Effector memory CD4-positive, alpha-beta T cell (primary cell): Measurements from ENCODE around the gene EIF2A.
A peak's percentile ranks its signal among the peaks of the same experiment; 100 is the strongest.
"Not testable (repeated sequence)": the region's sequence is repeated elsewhere in the genome, so short reads cannot be mapped to it uniquely, and the experiment has no call there.

Experiments used
- DNase-seq, 3 donors: peaks; one replicate each; pipeline ENCODE4 v3.0.0-alpha.2; 2020
- H3K27ac ChIP-seq: 2 replicates; pipeline ENCODE4 v1.7.0; 2013; ENCODE audit warnings: mild to moderate bottlenecking, low read length, moderate library complexity; ENCODE audit not compliant: insufficient read depth, poor library complexity, severe bottlenecking
- H3K27me3 ChIP-seq: replicated peaks from 2 replicates; pipeline ENCODE4 v1.7.0; 2013; ENCODE audit warnings: mild to moderate bottlenecking, low read length; ENCODE audit not compliant: insufficient read depth, control insufficient read depth, poor library complexity, severe bottlenecking
- H3K36me3 ChIP-seq: 2 replicates; pipeline ENCODE4 v1.7.0; 2013; ENCODE audit warnings: mild to moderate bottlenecking, low read length, moderate library complexity; ENCODE audit not compliant: control insufficient read depth, insufficient read depth
- H3K4me1 ChIP-seq: 2 replicates; pipeline ENCODE4 v1.7.0; 2013; ENCODE audit warnings: low read length, mild to moderate bottlenecking; ENCODE audit not compliant: control insufficient read depth, insufficient read depth, poor library complexity, severe bottlenecking
- H3K4me3 ChIP-seq: 2 replicates; pipeline ENCODE4 v1.7.0; 2013; ENCODE audit warnings: low read length, low read depth, mild to moderate bottlenecking; ENCODE audit not compliant: insufficient read depth, poor library complexity, severe bottlenecking
- H3K9me3 ChIP-seq: 2 replicates; pipeline ENCODE4 v1.7.0; 2013; ENCODE audit warnings: mild to moderate bottlenecking, low read length, moderate library complexity; ENCODE audit not compliant: control insufficient read depth
- total RNA-seq, 3 donors: gene quantifications; one replicate each; lab custom pipeline; 2026; lab: John Stamatoyannopoulos, UW

Gene EIF2A
- total RNA-seq: 144 to 179 (median 145) reads per million in 3 donors

DNA sequence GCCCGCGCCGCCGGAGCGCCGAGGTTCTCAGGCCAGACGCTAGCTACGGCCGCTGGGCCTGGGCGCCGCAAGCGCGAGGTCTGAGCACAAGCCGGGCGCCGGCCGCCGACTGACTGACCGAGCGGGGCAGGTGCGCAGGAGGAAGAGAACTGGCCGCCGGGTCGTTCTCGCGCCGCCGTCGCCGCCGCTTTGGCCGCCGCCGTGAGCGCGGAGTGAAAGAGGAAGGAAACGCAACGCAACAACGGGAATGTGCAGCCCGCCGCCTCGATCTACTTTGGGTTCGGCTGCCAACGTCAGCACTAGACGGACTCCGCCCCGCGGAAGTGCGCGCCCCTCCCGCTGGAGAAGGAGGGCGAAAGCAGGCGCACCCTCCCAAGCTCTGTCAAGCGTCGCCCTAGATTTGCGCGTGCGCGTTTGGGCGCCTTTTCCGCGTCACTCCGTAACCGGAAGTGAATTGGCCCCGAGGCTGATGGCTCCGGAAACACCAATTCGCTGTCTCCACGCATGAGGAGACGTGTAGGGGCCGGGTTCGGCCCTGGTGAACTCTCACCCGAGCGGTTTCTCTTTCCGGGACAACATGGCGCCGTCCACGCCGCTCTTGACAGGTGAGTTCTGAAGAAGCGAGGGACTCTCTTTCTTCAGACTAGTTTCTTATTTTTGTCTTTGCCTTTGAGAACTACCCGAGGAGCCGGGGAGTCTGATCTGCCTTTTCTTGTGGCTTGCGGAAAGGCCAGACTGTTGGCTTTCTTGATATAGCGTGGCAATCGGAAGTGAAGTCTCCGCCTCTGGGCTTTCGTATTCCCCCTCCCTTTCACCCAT is at the start of gene EIF2A, which contains the start of gene SERP1:
TSS of gene EIF2A (plus strand) at position 562 of the 819 bp plus-strand sequence. CDS start at position 578, 16 bp downstream.
TSS of gene SERP1 (minus strand) at position 271 of the 819 bp plus-strand sequence. CDS start 361 bp downstream, outside the sequence.
- Histone ChIP-seq H3K36me3 (peaks cover 16% of the 10 kb centered on the region), H3K9me3 (no peaks in the 10 kb centered on the region), H3K27ac (peak within 1 kb of the TSS; percentile 96), H3K27me3 (no peaks in the 10 kb centered on the region), H3K4me3 (peak within 1 kb of the TSS; percentile 99), H3K4me1 (peaks cover 10% of the 10 kb centered on the region)
- peak; percentile 98 to 99 (median 99) for DNase-seq

- H3K27me3 ChIP-seq: no peaks in the 10 kb centered on the region
- no peak overlapping the region for H3K27ac ChIP-seq
- no peaks in the 10 kb centered on the region for H3K36me3 ChIP-seq
- no peak for DNase-seq
- no peaks in the 10 kb centered on the region for H3K9me3 ChIP-seq
- no peak overlapping the region for H3K4me3 ChIP-seq
- H3K4me1 ChIP-seq: no peaks in the 10 kb centered on the region
These were observed 48.6 kb upstream of the EIF2A start for GRCh38 chr3:150497956-150498355.

DNA sequence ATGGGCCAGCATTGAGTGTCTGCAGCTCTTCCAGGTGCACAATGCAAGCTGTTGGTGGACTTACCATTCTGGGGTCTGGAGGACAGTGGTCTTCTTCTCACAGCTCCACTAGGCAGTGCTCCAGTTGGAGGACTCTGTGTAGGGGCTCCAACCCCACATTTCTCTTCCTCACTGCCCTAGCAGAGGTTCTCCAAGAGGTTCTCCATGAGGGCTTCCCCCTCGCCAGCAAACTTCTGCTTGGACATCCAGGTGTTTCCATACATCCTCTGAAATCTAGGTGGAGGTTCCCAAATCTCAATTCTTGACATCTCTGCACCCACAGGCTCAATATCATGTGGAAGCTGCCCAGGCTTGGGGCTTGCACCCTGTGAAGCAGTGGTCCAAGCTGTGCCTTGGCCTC is 45.6 kb upstream of the EIF2A start:
- H3K27me3 ChIP-seq, H3K27ac ChIP-seq, DNase-seq, H3K4me1 ChIP-seq, H3K4me3 ChIP-seq, H3K9me3 ChIP-seq, H3K36me3 ChIP-seq: not testable (repeated sequence)

DNA sequence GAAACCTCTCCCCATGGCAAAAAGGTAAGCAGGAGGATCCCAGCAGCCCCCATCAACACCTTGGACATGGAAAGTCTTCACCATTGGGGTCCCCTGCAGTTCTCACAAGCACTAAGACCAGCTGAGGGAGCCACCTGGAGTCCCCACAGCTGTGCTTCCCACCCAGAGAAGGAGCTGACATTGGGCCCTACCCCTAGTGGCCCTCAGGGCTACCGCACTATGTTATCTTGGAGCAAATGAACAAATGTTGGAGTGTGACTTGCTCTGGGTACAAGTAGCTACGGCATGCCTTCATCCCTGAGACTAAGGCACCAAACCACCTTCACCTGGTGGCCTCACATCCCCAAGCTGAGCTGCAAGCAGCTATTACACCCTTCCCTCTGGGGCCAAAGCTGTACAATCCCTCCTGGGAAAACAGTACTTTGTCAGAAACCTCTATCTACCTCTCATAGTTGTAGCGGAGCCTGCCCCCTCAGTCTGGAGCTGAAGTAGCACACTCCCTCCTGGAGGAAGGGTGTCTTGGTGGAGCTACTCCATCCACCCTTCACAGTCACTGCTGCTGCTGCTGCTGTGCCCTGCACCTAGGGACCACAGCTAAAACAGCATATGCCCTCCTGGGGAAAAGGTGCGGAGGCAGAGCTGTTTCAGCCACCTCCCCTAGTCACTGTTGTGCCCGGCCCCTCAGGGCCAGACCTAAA is 43.0 kb upstream of the EIF2A start:
- no peaks in the 10 kb centered on the region for H3K36me3 ChIP-seq
- no peak overlapping the region for H3K27ac ChIP-seq
- DNase-seq: no peak
- H3K9me3 ChIP-seq: no peaks in the 10 kb centered on the region
- no peaks in the 10 kb centered on the region for H3K4me1 ChIP-seq
- no peak overlapping the region for H3K4me3 ChIP-seq
- no peaks in the 10 kb centered on the region for H3K27me3 ChIP-seq

GRCh38 chr3:150504483-150504882 is 42.1 kb upstream of the EIF2A start:
- H3K27ac ChIP-seq: no peak overlapping the region

GRCh38 chr3:150508401-150508800 is 38.2 kb upstream of the EIF2A start:
- DNase-seq: no peak
- H3K9me3 ChIP-seq: no peaks in the 10 kb centered on the region

More at GRCh38 chr3:150504483-150504882, 42.1 kb upstream of the EIF2A start:
- Histone ChIP-seq H3K4me3 (no peak overlapping the region), H3K4me1 (no peaks in the 10 kb centered on the region), H3K36me3 (no peaks in the 10 kb centered on the region), H3K9me3 (no peaks in the 10 kb centered on the region), H3K27me3 (no peaks in the 10 kb centered on the region)
- DNase-seq: no peak

DNA sequence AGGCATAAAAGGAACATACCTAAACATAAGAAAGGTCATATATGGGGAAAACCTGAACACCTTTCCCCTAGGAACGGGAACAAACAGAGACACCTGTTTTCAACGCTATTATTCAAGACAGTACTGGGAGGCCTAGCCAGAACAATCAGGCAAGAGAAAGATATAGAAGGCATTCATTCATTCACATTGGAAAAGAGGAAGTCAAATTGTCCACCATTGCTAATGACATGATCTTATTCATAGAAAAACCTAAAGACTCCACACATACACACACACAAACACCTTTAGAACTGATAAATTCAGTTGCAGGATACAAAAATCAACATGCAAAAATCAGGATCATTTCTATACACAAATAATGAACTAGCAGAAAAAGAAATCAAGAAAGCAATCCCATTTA is 36.8 kb upstream of the EIF2A start:
- H3K9me3 ChIP-seq: no peaks in the 10 kb centered on the region
- no peaks in the 10 kb centered on the region for H3K36me3 ChIP-seq
- DNase-seq: no peak
- no peak overlapping the region for H3K4me3 ChIP-seq
- H3K27ac ChIP-seq: no peak overlapping the region
- H3K4me1 ChIP-seq: no peaks in the 10 kb centered on the region
- no peaks in the 10 kb centered on the region for H3K27me3 ChIP-seq

More at GRCh38 chr3:150508401-150508800, 38.2 kb upstream of the EIF2A start:
- Histone ChIP-seq H3K4me3 (no peak overlapping the region), H3K27ac (no peak overlapping the region), H3K27me3 (no peaks in the 10 kb centered on the region), H3K4me1 (no peaks in the 10 kb centered on the region), H3K36me3 (no peaks in the 10 kb centered on the region)

GRCh38 chr3:150511122-150511821 is 35.3 kb upstream of the EIF2A start:
- Histone ChIP-seq H3K4me3 (no peak overlapping the region), H3K36me3 (no peaks in the 10 kb centered on the region)
- DNase-seq: no peak

DNA sequence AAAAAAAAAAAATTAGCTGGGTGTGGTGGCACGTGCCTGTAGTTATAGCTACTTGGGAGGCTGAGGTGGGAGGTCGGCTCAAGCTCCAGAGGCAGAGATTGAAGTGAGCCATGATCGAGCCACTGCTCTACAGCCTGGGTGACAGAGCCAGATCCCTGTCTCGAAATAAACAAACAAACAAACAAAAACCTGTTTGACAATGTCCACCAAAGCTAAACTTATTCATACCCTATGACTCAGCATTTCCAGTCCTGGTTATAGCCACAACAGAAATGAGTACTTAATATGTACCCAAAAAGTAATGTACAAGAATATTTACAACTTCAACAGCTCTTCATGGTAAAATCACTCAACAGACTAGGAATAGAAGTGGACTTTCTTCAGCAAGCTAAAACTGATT is 31.4 kb upstream of the EIF2A start:
- Histone ChIP-seq H3K4me1 (no peaks in the 10 kb centered on the region), H3K4me3 (no peak overlapping the region), H3K27me3 (no peaks in the 10 kb centered on the region), H3K36me3 (no peaks in the 10 kb centered on the region), H3K9me3 (no peaks in the 10 kb centered on the region), H3K27ac (no peak overlapping the region)
- DNase-seq: no peak

More at GRCh38 chr3:150511122-150511821, 35.3 kb upstream of the EIF2A start:
- no peaks in the 10 kb centered on the region for H3K9me3 ChIP-seq
- H3K27me3 ChIP-seq: no peaks in the 10 kb centered on the region
- H3K4me1 ChIP-seq: no peaks in the 10 kb centered on the region
- no peak overlapping the region for H3K27ac ChIP-seq
